ENCODE measurements around the gene VWA7.

Gene VWA7

GRCh38 chr6:31741815-31742214 is 35.3 kb downstream of the VWA7 start:
- H3K4me3 ChIP-seq (replicated peaks; ENCODE audit: low read depth, low read length), result no peak overlapping the region
- TF ChIP-seq CTCF (IDR thresholded peaks at IDR 0.05; ENCODE audit: low read length, missing control alignments), result no peak
- DNase-seq (ENCODE audit: low read depth), result no peak

- no peak for DNase-seq (ENCODE audit: low read depth)
- H3K4me3 ChIP-seq (replicated peaks; ENCODE audit: low read depth, low read length), result peak overlapping the region; percentile 87
- TF ChIP-seq CTCF (IDR thresholded peaks at IDR 0.05; ENCODE audit: low read length, missing control alignments), result no peak
Observed at GRCh38 chr6:31740397-31741223, 36.5 kb downstream of the VWA7 start.

- peak within 1 kb of the TSS; percentile 87 for H3K4me3 ChIP-seq (replicated peaks; ENCODE audit: low read depth, low read length)
- peak; percentile 99 for DNase-seq (ENCODE audit: low read depth)
- no peak for TF ChIP-seq CTCF (IDR thresholded peaks at IDR 0.05; ENCODE audit: low read length, missing control alignments)
Observed at GRCh38 chr6:31739639-31740396, 37.3 kb downstream of the VWA7 start, which contains the start of gene MSH5. TSS of gene MSH5 (plus strand) at chr6:31740005. CDS start at chr6:31740467, 462 bp downstream.

GRCh38 chr6:31737991-31738979 is 38.8 kb downstream of the VWA7 start:
- peak; percentile 86 for DNase-seq (ENCODE audit: low read depth)
- TF ChIP-seq CTCF (IDR thresholded peaks at IDR 0.05; ENCODE audit: low read length, missing control alignments), result peak; percentile 29
- H3K4me3 ChIP-seq (replicated peaks; ENCODE audit: low read depth, low read length), result peak overlapping the region; percentile 23

- no peak overlapping the region for H3K4me3 ChIP-seq (replicated peaks; ENCODE audit: low read depth, low read length)
- peak; percentile 23 for DNase-seq (ENCODE audit: low read depth)
- TF ChIP-seq CTCF (IDR thresholded peaks at IDR 0.05; ENCODE audit: low read length, missing control alignments), result no peak
Observed at GRCh38 chr6:31737315-31737990, 39.7 kb downstream of the VWA7 start.

Data from fibroblast of pulmonary artery (primary cell).